AG20443 (cell line): ENCODE measurements around the gene ADAMTS3.
"Not testable (repeated sequence)": the region's sequence is repeated elsewhere in the genome, so short reads cannot be mapped to it uniquely, and the experiment has no call there.

Experiments
- DNase-seq: peaks from one replicate; pipeline ENCODE4 v3.0.0; 2012; ENCODE audit warnings: low spot score, mixed read lengths

The ADAMTS3 gene

DNA sequence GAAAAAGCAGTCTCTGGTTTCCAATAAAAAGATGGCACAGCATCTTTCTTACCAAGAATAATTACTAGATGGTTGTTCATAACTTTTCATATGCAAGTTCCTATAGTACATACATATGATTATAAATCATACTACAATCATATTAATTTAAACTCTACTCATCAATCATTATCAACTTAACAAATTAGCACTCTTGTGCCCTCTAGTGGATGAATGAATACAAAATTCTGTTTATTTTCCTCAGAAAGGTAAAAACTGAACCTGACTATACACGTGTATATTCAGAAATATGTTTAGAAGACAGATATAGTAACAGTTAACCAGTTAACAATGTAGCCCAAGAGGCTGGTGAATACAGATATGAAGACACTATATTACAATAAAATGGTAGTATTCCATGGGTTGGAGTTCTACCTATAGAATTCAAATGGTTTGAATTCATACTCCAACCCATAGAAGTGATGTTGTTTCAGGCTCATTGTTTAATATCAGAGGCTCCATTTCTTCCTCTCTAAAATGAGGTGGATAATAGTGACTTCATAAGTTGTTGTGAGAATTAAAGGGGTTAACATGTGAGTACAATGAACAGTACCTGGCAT, 100.0 kb downstream of the ADAMTS3 start:
- DNase-seq, result no peak

DNA sequence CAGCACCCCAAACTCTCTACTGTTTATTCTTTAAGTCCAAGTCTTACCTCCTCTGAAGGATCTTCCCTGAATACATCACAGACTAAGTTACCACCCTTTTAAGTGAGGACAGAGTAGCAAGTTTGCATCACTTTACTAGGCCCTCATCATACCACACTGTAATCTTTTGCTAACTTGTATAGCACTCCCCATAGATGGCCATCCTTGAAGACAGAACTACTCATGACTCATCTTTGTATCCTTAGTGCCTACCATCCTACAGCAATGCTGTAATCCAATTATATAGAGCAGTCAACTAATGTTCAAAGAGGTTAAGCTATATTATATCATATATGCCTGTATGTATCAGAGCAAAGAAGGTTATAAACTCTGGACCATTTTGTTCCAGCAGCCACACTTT, 101.4 kb downstream of the ADAMTS3 start:
- DNase-seq, result no peak

DNA sequence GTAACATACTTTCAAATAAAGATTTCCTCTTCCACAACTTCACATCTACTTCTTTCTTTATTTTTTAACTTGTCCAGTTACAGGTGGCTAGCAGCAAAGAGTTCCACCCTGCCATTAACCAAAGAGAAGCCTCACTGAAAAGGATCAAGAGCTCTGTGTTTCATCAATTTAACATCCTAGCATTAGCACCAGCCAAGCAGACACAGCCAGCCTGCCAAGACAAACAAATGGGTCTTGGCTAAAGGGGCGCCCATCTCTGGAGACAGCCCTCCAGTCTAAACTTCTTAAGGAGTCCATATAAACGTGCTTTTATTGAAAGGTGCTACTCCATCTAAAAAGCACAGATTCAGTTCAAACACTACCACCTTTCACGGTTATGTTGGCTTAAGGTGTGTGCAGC, 105.3 kb downstream of the ADAMTS3 start:
- no peak for DNase-seq

DNA sequence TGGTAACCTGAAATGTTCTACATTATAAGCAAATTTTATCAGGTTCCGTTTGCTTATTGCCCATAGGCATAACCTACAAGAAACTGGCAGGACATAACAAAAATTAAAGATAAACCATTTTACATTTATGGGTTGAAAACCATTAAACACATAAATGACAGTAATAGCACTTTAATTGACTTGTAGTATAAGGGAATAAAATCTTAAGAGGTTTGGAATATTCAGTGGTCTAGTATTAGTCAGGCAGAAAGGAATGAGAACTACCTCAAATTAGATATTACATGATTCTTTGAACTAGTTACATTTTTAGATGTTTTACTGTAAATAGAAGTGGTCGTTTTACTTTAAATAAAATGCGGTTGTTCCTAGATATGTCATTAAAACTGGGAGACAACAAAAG, 111.9 kb downstream of the ADAMTS3 start:
- no peak for DNase-seq

DNA sequence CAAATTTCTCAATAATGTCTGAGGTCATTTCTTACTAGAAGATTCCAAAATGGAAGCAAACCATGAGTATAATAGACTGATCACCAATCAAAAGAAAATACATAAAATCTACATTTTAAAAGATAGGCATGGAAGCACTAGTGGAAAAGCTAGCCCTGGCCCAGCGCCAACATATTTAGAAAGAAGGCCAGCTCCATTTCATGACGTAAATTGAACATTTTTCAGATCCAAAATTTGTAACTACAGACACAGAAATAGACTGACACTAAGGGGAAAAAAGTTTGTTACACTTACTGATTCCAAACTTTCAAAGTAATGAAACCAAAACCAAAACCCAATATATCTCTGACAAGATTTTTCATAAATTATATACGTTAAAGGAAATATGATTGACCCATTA, 117.7 kb downstream of the ADAMTS3 start:
- no peak for DNase-seq

DNA sequence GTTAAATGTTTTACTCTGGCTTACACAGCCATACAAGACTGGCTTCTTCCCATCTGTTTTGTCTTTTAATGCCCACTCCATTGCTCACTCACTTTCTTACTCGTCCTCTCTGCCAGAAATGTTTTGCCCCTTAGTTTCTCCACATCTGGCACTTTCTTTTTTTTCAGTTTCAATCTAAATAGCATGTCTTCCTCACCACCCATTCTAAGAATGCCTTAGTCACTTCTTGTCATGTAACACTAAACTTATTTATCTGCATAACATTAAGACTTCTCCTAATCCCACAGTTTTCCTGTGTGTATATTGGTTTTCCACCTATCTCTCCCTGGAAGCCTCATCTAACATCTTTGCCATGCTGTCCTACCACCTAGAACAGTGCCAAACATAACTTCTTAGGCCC, 119.3 kb downstream of the ADAMTS3 start:
- DNase-seq, result peak; percentile 17

DNA sequence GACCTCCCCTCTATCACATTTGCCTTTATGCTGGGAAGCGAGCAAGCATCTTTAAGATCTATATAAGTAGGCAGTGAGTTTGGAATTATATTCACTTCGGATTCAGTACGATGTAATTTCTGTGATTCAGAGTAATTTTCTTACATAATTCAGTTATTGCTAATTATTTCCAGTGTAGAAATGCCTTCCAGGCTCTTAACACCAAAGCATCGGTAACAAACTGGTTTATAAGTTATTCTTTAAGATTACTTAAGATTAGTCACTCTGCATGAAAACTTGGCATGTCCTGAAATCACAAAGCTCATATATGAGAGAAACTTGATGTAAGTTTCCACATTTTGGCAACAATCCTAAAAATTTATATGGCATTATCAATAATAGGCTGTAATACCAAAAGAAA, 120.8 kb downstream of the ADAMTS3 start:
- no peak for DNase-seq

DNA sequence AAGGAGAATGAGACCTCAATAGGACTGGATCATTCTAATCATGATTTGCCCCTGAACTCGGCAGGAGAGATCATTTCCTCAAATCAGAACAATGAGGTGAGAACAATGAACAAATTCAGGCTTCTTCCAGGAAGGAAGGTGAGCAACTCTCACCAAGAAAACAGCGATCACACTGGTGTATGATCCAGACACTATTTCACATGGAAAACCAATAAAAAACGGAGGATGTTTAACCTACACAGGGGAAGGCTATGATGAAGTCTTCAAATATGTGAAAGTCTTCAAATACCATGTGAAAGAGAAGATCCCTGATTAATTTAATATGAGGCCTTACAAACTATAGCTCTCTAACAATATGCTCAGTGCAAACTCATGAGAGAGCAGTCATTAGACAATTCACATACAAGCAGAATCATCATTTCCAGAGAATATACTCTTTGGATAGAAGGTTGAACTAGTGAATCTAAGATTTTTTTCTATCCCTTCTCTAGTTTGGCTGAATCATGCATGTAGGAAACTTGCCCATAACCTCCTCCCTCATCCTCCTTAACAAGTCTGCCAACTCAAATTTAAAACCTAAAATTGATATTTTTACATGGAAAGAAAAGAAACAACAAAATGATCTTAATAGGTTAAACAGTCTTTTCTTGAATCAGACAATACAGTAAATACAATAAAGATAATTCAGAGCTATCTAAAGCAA, 122.5 kb downstream of the ADAMTS3 start:
- DNase-seq, result peak; percentile 17

DNA sequence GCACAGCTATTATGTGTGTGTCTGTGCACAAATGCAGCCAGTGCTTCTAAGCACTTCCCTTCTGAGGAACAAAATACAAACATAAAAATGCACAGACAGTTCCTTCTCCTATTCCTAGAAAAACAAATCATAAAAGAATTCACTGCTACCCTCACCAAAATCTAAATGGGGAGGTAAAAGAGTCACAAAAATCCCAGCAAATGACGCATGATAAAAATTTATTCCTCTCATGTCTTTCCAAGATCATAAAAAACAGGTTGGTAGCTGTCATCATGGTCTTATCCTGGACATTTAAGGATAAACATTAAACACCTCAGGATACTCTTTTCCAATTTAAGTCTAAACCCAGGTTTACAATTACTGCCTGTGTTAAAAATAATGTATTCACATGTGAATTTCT, 124.9 kb downstream of the ADAMTS3 start:
- no peak for DNase-seq

DNA sequence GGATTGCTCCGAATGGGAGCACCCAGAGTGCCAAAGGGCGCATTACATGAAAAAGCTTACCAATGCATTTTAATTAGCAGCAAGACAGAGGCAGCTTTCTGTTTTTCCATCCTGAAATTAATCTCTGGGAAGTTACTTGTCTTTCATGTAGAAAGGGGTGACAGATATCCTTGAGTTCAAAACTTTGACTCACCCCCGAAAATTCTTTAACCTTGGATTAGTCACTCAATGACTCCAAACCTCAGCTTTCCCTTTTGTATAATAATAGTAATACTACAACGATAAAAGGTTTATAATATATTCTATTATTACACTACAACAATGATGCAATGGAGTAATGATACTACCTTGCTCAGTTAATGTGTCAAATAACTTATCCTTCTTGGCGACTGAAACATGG, 126.3 kb downstream of the ADAMTS3 start:
- DNase-seq, result no peak

DNA sequence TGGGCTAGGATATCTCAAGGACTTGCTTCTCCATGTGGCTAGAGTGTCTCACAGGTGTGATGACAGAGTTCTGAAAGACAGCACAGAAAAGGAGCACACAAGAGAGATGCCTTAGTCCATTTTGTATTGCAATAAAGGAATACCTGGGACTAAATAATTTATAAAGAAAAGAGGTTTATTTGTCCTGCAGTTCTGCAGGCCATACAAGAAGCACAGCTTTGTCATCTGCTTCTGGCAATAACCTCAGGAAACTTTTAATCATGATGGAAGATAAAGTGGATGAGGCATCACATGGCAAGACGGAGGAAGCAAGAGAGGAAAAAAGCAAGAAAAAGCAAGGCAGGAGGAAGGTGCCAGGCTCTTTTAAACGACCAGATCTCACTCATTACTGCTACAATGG, 126.9 kb downstream of the ADAMTS3 start:
- no peak for DNase-seq

DNA sequence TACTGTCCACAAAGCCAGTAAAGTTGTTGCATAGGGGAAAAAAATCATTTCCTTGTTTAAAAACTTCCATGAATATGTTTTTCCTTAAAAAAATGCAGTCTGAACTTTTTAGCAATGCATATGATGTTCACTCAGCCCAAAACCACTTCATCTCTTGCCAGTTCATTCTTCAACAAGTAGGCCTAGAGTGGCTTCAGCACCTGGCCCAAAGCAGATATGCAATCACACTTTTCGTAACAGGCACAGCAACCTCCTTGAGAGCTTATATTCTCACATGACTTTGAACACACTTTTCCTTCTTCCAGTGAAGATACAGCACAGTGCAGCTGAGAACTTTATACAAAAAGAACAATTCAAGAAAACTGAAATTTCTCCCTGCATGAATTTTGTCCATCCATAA, 128.6 kb downstream of the ADAMTS3 start:
- DNase-seq, result no peak

DNA sequence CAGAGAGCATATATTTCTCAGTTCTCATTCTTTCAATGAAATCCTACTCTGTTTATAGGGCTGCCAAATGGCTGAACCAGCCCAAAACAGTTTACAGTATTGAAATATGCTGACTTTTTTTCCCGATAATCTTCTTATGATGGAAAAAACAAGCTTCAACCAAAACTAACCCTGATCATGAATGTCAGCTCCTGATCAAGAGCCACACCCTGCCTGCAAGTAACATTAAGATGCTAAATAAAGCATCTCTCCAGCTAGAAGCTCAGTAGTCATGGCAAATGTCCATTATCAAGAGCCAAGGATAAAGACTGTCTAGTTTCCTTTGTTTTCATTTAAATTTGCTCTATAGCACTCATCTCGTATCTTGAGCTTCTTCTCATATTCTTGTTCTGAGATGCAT, 136.0 kb downstream of the ADAMTS3 start:
- no peak for DNase-seq

DNA sequence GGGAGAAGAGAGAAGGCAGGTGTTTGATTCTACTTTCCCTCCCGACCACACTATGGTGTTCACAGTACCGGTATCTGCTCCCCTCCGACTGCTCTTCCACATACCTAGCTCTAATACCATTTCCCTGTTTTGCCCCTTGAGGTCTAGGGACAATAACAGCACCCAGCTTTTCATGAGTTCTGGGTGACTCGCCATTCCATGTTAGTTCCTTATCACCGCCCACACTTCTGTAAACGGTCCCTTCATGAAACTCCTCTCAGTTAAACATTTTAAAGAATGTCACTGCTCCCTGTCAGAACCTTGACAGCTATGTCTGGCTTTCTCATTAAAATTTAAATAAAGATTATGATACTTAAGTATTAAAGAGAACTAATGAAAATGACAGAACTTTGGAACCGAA, 136.7 kb downstream of the ADAMTS3 start:
- DNase-seq, result no peak

DNA sequence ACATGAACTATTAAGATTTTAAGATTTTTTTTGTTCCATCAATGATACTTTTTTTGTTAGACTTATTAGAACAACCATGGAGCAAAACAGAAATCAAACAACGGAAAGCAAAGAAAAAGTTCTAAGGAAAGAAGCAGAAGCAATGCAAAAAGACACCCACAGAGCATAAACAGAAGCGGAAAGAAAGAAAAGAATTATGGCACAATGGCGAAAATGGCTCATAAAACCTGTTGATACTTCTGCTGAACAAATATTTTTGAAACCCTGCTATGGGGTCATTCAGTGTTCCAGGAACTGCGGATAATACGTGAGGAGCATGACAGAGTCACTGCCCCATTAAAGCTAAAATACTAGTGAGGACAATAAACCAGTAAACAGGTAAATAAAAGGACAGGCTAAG, 138.0 kb downstream of the ADAMTS3 start:
- no peak for DNase-seq

DNA sequence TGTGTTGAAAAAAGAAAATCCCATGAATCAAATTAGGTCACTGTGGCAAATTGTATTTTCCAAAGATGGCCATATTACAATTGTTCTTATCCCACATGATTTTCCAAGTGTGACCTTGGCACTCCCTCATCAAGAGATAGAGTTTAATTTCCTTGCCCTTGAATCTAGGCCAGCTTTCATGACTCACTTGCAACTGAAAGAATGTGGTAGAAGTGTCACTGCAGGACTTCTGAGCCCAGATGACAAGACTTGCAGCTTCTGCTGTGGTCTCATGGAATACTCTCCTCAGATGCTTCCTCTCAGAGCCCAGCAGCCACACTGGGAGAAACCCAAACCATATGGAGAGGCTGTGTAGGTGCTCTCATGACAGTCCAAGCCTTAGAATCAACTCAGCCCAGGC, 139.0 kb downstream of the ADAMTS3 start:
- peak; percentile 65 for DNase-seq

DNA sequence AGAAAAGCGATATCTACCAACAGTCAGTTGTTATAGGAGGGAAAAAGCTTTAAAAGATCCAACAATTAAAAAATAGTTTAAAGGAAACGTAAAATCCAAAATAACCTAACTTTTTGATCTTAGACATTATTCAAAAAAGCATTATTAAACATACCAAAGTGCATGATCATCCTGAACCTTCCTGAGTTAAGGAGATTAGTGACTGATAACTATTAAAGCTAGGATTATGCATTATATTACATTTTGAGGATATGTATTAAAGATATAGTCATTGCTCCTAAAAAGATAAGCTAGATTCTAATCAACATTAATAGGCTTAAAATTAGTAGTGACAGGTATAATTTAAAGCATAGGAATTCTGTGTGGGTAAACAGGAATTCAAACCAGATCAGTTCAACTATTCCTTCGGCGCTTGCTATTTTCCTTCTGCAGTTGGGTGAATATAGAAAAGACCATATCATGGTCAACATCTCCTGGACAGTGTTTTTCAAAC, 139.6 kb downstream of the ADAMTS3 start:
- no peak for DNase-seq

DNA sequence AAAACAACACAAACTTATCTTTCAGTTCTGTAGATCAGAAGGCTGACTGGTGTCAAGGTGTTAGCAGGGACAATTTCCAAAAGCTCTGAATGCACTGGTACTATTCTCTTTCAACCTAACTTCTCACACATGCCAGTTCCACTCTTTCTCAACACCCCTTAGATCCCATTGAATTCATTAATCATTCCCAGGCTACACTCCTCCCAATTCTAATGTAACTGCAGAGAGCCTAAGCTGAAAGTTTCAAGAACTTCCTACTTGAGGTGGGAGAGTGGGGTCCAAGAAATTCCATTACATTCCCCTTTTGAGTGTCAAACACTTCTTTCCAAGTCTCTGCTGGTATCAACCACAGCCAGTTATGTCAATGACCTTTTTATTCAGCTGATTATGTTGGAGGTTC, 142.0 kb downstream of the ADAMTS3 start:
- DNase-seq, result no peak

DNA sequence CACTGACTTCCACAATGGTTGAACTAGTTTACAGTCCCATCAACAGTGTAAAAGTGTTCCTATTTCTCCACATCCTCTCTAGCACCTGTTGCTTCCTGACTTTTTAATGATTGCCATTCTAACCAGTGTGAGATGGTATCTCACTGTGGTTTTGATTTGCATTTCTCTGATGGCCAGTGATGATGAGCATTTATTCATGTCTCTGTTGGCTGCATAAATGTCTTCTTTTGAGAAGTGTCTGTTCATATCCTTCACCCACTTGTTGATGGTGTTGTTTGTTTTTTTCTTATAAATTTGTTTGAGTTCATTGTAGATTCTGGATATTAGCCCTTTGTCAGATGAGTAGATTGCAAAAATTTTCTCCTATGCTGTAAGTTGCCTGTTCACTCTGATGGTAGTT, 143.1 kb downstream of the ADAMTS3 start:
- DNase-seq, result not testable (repeated sequence)

DNA sequence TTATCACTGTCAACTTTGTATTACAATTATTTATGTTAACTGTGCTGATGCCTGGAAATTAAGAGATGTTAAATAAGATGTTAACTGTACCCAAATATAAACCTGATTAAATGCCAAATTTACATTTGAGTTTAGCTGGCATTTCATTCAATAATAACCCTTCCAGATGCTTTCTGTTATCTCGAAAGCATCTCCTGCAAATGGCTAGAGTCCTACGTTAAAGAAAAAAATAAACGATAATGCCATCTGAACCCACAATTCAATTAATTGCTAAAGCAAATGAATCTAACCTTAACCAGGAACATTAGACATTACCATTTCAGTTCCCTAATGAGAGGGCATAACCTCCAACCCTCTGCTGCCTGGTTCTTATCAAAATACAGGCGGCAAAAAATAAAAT, 145.0 kb downstream of the ADAMTS3 start:
- DNase-seq, result no peak

DNA sequence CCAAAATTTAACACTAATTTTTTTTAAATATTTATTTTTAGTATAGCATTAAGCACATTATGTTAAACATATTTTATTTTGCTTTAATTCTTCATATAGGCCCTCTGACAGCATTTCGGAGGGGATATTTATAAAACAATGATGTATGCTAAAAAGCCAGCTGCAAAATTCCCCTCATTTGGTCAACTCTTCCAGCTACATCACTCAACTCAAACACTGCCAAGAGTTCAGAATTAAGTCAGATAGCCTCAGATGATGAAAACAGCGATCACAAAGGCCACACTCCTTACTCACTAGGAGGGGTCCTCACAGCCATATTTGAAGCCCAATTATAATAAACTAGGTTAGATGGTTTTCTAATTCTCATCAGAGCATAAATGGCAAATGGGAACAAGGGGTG, 146.6 kb downstream of the ADAMTS3 start:
- no peak for DNase-seq

DNA sequence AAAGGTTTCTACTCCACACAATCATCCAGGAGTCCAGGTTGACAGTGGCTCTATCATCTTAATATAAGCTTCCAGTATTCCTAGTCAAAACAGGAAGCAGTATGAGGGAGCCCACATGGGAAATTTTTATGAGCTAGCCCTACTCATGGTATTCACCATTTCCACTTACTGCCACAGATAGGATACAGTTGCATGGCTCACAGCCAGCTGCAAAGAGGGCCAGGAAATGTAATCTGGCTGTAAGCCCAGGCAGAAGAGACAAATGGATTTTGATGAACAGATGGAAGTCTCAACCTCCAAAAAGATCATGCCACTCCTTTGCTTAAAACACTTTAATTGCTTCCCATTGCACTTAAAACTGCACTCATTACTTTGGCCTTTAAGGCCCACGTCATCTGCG, 150.6 kb downstream of the ADAMTS3 start:
- peak; percentile 54 for DNase-seq

DNA sequence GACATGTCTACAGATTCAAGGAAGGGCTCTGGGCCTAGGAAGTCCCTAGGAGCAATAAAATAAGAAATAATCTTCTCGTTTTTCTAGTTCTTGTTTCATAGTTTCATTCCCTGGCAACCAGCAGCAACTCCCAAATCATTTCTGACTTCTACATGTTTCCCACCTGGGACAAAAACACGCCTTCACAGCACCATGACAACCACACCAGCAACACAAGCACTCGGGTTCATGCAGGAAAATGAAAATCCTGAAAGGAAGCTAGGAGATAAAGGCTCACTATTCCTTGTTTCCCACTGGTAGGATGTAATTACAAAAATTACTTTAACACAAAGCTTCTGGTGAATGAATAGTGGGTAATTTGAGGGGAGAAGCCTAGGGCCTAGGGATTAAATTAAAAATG, 158.9 kb downstream of the ADAMTS3 start:
- no peak for DNase-seq

DNA sequence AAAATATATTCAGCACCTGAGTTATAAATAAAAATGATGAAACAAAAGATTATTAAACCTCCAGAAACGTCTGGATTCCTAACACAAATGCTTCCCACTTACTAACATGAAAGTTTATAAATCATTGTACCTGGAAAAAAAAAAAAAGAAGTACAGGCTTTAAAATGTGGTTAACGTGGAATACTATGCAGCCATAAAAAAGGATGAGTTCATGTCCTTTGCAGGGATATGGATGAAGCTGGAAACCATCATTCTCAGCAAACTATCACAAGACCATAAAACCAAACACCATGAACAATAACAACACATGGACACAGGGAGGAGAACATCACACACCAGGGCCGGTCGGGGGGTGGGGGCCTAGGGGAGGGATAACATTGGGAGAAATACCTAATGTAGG, 160.5 kb downstream of the ADAMTS3 start:
- DNase-seq, result no peak
